ENCODE data around the gene LDLRAD4. TPM values are rescaled to one million over a fixed set of nuclear protein-coding genes. Genes with fewer than 3 reads are reported as not detected.

LDLRAD4 gene
- total RNA-seq, 1 donor from 2014 or later: 34.1 TPM

DNA sequence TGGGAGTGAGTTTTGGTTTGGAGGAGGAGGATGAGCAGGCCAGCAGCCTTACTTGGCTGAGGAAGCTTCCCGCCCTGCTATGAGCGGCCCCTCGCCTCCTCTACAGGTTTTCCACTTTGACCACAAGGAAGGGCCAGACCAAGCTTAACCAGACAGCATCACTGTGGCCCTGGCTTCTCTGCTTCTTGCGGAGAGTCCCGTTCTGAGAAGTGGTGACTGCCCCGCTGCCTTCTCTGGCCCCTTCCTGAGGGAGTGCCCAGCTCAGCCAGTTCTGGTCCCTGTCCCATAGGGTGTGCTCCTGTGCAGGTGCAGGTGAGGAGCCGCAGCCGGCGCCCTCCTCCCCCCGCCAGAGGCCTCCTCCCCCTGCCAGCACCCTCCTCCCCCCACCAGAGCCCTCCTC, 406.8 kb downstream of the LDLRAD4 start:
- H3K4me1 Mint-ChIP-seq (ENCODE audit: unreplicated experiment): peaks cover 6% of the 10 kb centered on the region
- TF ChIP-seq, protein P1, sequence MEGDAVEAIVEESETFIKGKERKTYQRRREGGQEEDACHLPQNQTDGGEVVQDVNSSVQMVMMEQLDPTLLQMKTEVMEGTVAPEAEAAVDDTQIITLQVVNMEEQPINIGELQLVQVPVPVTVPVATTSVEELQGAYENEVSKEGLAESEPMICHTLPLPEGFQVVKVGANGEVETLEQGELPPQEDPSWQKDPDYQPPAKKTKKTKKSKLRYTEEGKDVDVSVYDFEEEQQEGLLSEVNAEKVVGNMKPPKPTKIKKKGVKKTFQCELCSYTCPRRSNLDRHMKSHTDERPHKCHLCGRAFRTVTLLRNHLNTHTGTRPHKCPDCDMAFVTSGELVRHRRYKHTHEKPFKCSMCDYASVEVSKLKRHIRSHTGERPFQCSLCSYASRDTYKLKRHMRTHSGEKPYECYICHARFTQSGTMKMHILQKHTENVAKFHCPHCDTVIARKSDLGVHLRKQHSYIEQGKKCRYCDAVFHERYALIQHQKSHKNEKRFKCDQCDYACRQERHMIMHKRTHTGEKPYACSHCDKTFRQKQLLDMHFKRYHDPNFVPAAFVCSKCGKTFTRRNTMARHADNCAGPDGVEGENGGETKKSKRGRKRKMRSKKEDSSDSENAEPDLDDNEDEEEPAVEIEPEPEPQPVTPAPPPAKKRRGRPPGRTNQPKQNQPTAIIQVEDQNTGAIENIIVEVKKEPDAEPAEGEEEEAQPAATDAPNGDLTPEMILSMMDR (IDR thresholded peaks at IDR 0.05; ENCODE audit: unreplicated experiment): no peak
- peaks cover 11% of the 10 kb centered on the region for H3K27me3 Mint-ChIP-seq (ENCODE audit: unreplicated experiment)
- no peak overlapping the region for H3K27ac Mint-ChIP-seq (ENCODE audit: unreplicated experiment)
- H3K4me3 Mint-ChIP-seq (ENCODE audit: unreplicated experiment): peak overlapping the region; percentile 23
- DNase-seq (ENCODE audit: low spot score): no peak
- H3K9me3 Mint-ChIP-seq (ENCODE audit: unreplicated experiment): no peaks in the 10 kb centered on the region
- H3K36me3 Mint-ChIP-seq (ENCODE audit: low read depth, unreplicated experiment): peaks cover 14% of the 10 kb centered on the region

DNA sequence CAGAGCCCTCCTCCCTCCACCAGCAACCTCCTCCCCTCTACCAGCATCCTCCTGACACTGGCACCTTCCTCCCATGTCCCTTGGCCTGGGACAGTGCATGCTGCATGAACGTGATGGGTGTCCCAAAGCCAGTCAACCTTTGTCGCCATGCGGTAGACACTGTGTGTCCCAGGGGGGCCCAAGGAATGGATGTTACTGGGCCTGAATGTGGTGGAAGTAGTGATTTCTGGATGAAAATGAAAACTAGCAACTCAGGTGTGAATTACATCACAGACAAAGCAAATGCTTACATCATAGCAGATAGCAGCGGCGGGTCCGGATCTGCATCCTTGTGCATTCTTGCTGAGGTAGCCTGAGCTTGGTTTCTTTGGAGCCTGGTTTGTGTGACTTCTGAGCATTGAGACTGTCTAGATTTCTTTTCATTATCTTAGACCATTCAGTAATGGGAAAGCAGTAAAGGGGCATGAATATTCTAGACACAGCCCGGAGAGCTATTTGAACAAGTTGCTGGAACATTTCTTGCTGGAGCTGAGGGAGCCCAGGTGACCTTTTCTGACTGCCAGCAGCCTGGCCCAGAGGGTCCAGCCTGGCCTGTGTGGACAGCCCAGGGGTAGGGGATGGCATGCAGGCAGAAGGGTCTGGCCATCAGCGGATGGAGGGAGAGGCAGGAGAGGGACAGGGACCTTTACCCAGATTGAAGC, 407.4 kb downstream of the LDLRAD4 start:
- Mint-ChIP-seq H3K4me1 (ENCODE audit: unreplicated experiment) (peaks cover 4% of the 10 kb centered on the region), H3K27ac (ENCODE audit: unreplicated experiment) (no peak overlapping the region), H3K4me3 (ENCODE audit: unreplicated experiment) (peak overlapping the region; percentile 73), H3K27me3 (ENCODE audit: unreplicated experiment) (peaks cover 9% of the 10 kb centered on the region), H3K36me3 (ENCODE audit: low read depth, unreplicated experiment) (peaks cover 11% of the 10 kb centered on the region), H3K9me3 (ENCODE audit: unreplicated experiment) (no peaks in the 10 kb centered on the region)
- no peak for DNase-seq (ENCODE audit: low spot score)
- TF ChIP-seq, protein P1 (IDR thresholded peaks at IDR 0.05; ENCODE audit: unreplicated experiment): no peak

DNA sequence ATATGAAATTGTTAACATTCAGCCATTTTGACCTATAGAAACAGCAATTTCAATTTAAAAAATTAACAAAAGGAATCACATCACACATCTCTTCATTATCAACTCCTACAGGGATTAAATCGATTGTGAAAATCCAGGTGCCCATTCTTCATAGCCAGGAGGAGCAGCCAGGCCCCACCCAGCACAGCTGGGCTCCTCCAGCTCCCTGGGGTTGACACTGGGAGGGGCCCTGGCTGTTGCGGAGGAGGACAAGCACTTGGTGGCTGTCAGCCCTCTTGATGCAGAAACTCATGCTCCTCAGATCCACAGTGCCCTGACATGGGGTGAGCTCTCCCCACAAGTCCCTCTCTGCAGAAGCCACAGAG, 408.0 kb downstream of the LDLRAD4 start:
- peaks cover 9% of the 10 kb centered on the region for H3K27me3 Mint-ChIP-seq (ENCODE audit: unreplicated experiment)
- peaks cover 4% of the 10 kb centered on the region for H3K4me1 Mint-ChIP-seq (ENCODE audit: unreplicated experiment)
- no peak for DNase-seq (ENCODE audit: low spot score)
- H3K4me3 Mint-ChIP-seq (ENCODE audit: unreplicated experiment): no peak overlapping the region
- no peaks in the 10 kb centered on the region for H3K9me3 Mint-ChIP-seq (ENCODE audit: unreplicated experiment)
- TF ChIP-seq, protein P1 (IDR thresholded peaks at IDR 0.05; ENCODE audit: unreplicated experiment): no peak
- no peak overlapping the region for H3K27ac Mint-ChIP-seq (ENCODE audit: unreplicated experiment)
- peaks cover 11% of the 10 kb centered on the region for H3K36me3 Mint-ChIP-seq (ENCODE audit: low read depth, unreplicated experiment)

DNA sequence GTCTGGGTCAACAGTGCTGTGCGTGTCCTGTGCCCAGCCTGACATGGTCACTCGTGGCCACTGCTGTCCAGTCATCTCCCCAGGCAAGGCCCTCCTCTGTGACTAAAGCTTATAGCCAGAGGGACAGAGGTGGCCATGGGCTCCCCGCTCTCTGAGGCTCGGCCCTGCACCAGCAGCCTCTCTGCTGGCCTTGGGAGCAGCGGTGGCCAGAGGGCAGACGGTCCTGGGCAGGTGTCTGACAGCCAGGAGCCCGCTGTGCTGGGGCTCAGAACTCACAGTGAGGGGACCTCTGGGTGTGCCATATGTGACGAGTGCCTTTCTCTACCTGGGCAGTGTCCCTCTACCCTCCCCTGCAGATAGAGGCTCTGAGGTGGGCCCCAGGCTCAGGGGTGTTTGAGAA, 409.1 kb downstream of the LDLRAD4 start:
- H3K27me3 Mint-ChIP-seq (ENCODE audit: unreplicated experiment): peaks cover 9% of the 10 kb centered on the region
- peaks cover 4% of the 10 kb centered on the region for H3K4me1 Mint-ChIP-seq (ENCODE audit: unreplicated experiment)
- TF ChIP-seq, protein P1 (IDR thresholded peaks at IDR 0.05; ENCODE audit: unreplicated experiment): no peak
- no peak overlapping the region for H3K27ac Mint-ChIP-seq (ENCODE audit: unreplicated experiment)
- H3K36me3 Mint-ChIP-seq (ENCODE audit: low read depth, unreplicated experiment): peaks cover 13% of the 10 kb centered on the region
- DNase-seq (ENCODE audit: low spot score): no peak
- no peaks in the 10 kb centered on the region for H3K9me3 Mint-ChIP-seq (ENCODE audit: unreplicated experiment)
- no peak overlapping the region for H3K4me3 Mint-ChIP-seq (ENCODE audit: unreplicated experiment)

DNA sequence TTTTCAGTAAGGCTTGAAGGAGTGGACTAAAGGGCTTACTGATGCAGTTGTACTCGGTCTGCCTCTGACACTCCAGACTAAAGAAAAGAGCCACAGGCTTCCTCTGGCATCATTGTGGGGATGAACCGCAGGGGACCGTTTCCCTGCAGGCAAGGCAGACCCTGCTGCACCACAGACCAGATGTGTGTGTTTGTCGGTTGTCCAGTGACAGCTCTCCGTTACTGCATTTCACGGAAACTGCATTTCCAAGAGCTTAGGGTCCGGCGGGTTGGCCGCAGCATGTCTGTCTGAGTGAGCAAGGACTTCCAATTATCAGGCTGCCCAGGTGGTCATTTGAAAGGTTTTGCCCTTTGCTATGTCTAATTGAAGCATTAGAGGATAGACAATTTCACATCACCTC, 409.7 kb downstream of the LDLRAD4 start:
- TF ChIP-seq, protein P1 (IDR thresholded peaks at IDR 0.05; ENCODE audit: unreplicated experiment): no peak
- Mint-ChIP-seq H3K4me1 (ENCODE audit: unreplicated experiment) (peaks cover 4% of the 10 kb centered on the region), H3K4me3 (ENCODE audit: unreplicated experiment) (no peak overlapping the region)

More for the DNA sequence above, 409.7 kb downstream of the LDLRAD4 start:
- Mint-ChIP-seq H3K36me3 (ENCODE audit: low read depth, unreplicated experiment) (peaks cover 10% of the 10 kb centered on the region), H3K27me3 (ENCODE audit: unreplicated experiment) (peaks cover 6% of the 10 kb centered on the region), H3K27ac (ENCODE audit: unreplicated experiment) (no peak overlapping the region), H3K9me3 (ENCODE audit: unreplicated experiment) (no peaks in the 10 kb centered on the region)
- no peak for DNase-seq (ENCODE audit: low spot score)
